ENCODE measurements around the gene NDUFS7.

- TF ChIP-seq CTCF (conservative IDR thresholded peaks at IDR 0.05 in 1 of 2, IDR thresholded peaks at IDR 0.05 in 1 of 2; ENCODE audit: extremely low read depth in 1 of 2, insufficient read depth in 1 of 2, low read depth in 1 of 2, low read length in 2 of 2) (no peak), EZH2 (IDR thresholded peaks at IDR 0.05; ENCODE audit: borderline replicate concordance, low read length) (no peak)
Measured at GRCh38 chr19:1376415-1376805, 7.3 kb upstream of the NDUFS7 start.

Data from mammary epithelial cell (primary cell).